ENCODE results near the gene ACER1.
"Not testable (repeated sequence)": the region's sequence is repeated elsewhere in the genome, so short reads cannot be mapped to it uniquely, and the experiment has no call there.

The ACER1 gene, protein sequence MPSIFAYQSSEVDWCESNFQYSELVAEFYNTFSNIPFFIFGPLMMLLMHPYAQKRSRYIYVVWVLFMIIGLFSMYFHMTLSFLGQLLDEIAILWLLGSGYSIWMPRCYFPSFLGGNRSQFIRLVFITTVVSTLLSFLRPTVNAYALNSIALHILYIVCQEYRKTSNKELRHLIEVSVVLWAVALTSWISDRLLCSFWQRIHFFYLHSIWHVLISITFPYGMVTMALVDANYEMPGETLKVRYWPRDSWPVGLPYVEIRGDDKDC

DNA sequence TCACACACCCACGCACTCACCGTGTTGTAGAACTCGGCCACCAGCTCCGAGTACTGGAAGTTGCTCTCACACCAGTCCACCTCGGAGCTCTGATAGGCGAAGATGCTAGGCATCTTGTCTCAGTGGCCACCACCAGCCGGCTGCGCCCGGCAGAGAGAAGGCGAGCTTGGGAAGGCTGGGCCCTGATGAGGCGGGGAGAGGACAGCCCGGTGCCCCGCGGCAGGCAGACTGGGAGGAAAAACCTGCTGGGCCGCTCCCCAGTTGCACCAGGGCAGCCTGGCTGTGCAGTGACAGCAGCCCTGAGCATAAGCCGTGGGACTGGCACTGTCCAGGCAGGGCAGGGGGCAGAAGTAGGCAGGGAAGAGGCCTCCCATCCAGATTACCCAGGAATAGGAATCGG, at the start of gene ACER1:
TSS of gene ACER1 (minus strand) at position 174 of the 400 bp plus-strand sequence. CDS start at position 113, 61 bp downstream.
- DNase-seq = no peak

GRCh38 chr19:6383188-6383587, 49.8 kb upstream of the ACER1 start:
- DNase-seq = no peak

DNA sequence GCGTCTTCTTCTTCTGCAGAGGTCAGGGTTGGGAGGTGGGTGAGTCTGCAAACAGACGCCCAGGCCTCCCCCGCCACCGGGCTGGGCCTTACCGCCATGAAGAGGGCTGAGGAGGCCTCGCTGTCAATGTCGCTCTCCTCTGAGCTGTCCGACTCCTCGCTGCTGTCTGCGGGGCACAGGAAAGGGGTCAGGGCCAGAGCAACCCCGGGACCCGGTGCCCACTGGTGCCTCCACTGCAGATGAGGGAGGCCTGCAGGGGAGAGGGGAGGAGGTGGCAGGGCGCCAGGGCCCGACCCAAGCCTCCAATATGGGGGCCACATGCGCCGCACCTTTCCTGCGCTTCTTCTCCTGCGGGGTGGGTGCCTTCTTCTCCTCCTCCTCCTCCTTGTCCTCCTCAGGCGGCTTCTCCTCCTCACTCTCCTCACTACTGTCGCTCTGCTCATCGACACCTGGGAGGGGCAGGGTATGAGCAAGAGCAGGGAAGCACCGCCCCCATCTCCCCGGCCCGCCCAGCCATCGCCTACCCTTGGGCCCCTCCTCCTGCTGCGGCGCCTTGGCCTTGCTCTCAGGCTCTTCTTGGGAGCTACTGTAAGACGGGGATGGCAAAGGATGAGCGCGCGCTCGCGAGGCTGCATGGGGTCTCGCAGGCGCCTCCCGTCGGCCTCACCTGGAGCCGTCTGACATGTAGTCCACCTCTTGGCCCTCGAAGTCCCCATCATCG, 47.8 kb upstream of the ACER1 start:
- no peak for DNase-seq

DNA sequence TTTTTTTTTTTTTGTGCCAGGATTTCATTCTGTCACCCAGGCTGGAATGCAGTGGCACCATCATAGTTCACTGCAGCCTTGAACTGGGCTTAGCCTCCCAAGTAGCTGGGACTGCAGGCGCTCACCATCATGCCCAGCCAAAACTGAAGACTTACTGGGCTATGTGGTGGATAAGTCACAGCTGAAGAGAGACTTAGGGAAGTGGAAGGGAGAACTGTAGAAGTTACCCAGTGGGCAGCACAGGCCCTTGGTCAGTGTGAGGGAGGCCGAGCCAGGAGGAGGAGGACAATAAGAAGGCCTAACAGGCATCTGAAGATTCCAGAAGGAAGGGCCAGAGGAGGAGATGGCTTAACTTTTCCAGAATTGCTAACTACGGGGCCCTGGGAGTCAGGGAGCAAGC, 46.3 kb upstream of the ACER1 start:
- DNase-seq = no peak

DNA sequence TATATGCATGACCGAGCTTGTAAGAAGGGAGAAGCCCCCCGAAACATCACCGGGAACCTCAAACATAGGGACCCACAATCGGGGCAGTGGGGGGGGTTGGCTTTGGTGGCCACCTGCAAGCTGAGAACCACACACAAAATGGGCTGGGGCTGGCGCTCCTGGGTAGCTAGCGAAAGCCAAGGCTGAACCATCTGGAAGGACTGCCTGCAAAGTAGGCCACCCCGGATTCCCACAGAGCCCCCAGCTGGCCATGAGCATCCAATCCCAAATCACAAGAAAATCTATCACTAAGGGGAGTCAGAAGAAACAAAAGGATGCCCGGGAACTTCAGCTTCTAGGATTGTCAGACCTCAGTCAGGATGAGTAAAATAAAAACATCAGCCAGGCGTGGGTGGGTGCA, 45.1 kb upstream of the ACER1 start:
- DNase-seq = no peak

- DNase-seq = no peak
Observed at GRCh38 chr19:6378041-6378440, 44.6 kb upstream of the ACER1 start.

GRCh38 chr19:6376512-6377190, 43.2 kb upstream of the ACER1 start:
- DNase-seq = peak; percentile 8

DNA sequence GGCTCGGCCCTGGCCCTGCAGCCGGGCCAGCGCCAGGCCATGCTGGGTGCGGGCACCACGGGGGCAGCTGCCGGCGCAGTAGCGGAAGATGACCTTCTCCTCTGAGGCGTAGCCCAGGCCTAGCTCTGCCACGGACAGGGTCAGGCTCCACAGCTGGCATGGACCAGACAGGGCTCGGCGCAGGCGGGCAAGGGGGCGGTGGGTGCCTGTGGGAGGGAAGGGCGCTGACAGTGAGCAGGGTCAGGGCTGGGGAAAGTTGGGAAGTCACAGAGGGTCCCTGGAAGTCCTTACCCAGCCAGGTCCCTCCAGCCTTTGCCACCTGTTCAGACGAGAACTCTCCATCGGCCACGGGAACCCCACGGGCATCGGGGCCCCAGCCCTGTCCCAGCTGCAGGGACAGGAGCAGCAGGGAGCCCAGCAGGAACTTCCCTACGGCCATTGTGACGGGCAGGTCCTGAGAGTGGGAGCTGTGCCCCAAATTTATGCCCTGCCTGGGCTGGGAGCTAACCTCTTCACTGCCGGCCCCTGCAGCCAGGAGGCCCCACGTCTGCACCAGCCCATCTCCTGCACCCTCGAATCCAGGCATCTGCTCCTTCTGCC, 42.1 kb upstream of the ACER1 start, which contains the start of gene PSPN:
TSS of gene PSPN (minus strand) at position 523 of the 600 bp plus-strand sequence. CDS start at position 439, 84 bp downstream.
- no peak for DNase-seq

- no peak for DNase-seq
Observed at GRCh38 chr19:6374711-6375410, 41.4 kb upstream of the ACER1 start.

DNA sequence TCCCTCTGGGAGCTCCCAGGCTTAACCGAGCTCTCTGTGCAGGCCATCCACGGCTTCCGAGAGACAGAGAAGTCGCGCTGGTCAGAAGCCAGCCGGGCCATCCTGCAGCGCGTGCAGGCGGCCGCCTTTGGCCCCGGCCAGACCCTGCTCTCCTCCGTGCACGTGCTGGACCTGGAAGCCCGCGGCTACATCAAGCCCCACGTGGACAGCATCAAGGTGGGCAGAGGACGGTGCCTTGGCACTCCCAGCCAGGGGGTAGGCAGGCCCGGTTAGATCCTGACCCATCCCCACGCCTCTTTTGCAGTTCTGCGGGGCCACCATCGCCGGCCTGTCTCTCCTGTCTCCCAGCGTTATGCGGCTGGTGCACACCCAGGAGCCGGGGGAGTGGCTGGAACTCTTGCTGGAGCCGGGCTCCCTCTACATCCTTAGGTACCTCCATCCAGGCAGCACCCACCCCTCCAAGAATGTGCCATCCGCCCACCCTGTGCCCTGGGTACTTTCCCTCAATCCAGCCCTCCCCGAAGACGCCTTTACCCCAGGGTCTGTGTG, 40.8 kb upstream of the ACER1 start:
- DNase-seq = no peak

DNA sequence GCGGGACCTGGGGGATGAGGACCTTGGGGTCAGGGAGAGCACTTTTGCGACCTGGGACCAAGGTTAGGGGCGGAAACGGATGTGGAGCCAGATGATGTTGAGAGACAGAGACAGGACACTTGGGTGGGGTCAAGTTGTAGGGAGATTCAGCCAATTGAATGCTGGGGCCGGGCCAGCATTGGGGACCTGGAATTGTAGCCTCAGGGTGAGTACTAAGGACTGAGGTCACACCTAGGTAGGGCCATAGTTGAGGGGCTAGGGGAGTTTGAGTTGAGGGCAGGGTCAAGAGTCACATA, 40.3 kb upstream of the ACER1 start:
- no peak for DNase-seq

- DNase-seq = peak; percentile 95
Observed at GRCh38 chr19:6373096-6373812, 39.8 kb upstream of the ACER1 start.

GRCh38 chr19:6372594-6373095, 39.2 kb upstream of the ACER1 start, which contains the start of gene ALKBH7:
TSS of gene ALKBH7 (plus strand) at chr19:6372794. CDS start at chr19:6372821, 27 bp downstream.
- DNase-seq = peak; percentile 97

DNA sequence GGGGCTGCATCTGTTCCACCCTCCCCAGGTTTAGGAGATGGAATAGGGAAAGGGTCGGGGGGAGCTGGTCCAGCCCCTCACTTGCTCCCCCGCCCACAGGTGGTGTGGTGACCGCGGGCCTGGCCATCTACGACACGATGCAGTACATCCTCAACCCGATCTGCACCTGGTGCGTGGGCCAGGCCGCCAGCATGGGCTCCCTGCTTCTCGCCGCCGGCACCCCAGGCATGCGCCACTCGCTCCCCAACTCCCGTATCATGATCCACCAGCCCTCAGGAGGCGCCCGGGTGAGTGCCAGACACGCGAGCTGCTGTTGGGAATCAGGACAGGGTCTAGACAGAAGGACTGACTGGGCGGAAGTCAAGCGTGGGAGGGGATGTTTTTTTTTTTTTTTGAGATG, 30.9 kb upstream of the ACER1 start:
- DNase-seq = no peak

GRCh38 chr19:6362351-6362801, 29.0 kb upstream of the ACER1 start:
- DNase-seq = no peak

GRCh38 chr19:6362027-6362350, 28.6 kb upstream of the ACER1 start:
- no peak for DNase-seq

- not testable (repeated sequence) for DNase-seq
Observed at GRCh38 chr19:6360857-6361216, 27.4 kb upstream of the ACER1 start.

DNA sequence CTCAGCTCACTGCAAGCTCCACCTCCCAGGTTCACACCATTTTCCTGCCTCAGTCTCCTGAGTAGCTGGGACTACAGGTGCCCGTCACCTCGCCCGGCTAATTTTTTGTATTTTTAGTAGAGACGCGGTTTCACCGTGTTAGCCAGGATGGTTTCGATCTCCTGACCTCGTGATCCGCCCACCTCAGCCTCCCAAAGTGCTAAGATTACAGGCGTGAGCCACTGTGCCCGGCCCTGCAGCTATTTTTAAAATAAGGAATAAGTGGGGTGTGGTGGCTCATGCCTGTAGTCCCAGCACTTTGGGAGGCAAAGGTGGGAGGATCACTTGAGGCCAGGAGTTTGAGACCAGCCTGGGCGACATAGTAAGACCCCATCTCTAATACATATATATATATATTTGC, 27.0 kb upstream of the ACER1 start:
- DNase-seq = not testable (repeated sequence)

GRCh38 chr19:6359568-6360341, 26.3 kb upstream of the ACER1 start:
- DNase-seq = no peak

DNA sequence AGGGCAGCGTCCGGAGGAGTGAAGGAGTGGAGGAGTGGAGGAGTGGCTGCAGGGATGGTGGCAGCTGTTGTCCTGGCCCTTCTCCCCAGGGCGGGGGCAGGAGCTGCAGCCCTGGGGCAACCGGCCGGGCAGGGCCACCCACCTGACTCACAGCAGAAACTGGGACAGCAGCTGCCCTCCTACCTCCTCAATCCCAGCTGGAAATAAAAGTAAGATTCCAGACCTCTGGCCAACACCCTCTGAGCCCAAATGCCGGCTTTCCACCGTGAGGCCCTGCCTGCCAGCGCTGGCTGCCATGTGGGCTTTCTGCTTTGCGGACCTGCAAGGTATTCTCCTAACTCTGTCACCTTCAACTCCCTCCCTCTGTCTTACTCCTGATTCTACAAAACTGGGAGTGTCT, 24.6 kb upstream of the ACER1 start:
- DNase-seq = no peak

DNA sequence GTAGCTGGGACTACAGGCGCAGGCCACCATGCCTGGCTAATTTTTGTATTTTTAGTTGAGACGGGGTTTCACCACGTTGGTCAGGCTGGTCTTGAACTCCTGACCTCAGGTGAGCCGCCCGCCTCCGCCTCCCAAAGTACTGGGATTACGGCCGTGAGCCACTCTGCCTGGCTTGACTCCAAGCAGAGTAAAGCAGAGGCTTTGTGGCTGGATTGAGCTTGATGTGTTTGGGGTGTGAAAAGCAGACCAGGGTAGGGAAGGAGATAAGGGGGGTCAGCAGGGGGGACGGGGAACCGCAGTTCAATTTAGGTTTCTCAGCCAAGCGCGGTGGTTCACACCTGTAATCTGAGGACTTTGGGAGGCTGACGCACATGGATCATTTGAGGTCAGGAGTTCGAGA, 23.8 kb upstream of the ACER1 start:
- no peak for DNase-seq
